Measurements from ENCODE around the gene TARS1.

TARS1 gene

GRCh38 chr5:33440482-33441240 is at the start of gene TARS1:
TARS1 (plus strand) TSS chr5:33440965; CDS start chr5:33441087, 122 bp downstream.
- peak; percentile 98 for DNase-seq

GRCh38 chr5:33398501-33398900 is 42.3 kb upstream of the TARS1 start:
- no peak for DNase-seq

- DNase-seq, result no peak
These were observed 40.1 kb upstream of the TARS1 start for GRCh38 chr5:33400675-33401074.

GRCh38 chr5:33401482-33402390 is 39.0 kb upstream of the TARS1 start:
- no peak for DNase-seq

- no peak for DNase-seq
These were observed 37.6 kb upstream of the TARS1 start for GRCh38 chr5:33403187-33403586.

GRCh38 chr5:33408816-33409215 is 31.9 kb upstream of the TARS1 start:
- DNase-seq, result no peak

- no peak for DNase-seq
These were observed 31.2 kb upstream of the TARS1 start for GRCh38 chr5:33409435-33410170.

GRCh38 chr5:33410221-33410620 is 30.5 kb upstream of the TARS1 start:
- no peak for DNase-seq

- no peak for DNase-seq
These were observed 29.3 kb upstream of the TARS1 start for GRCh38 chr5:33411498-33411897.

GRCh38 chr5:33415811-33416354 is 24.9 kb upstream of the TARS1 start:
- no peak for DNase-seq

- DNase-seq, result no peak
These were observed 23.1 kb upstream of the TARS1 start for GRCh38 chr5:33417632-33418031.

- DNase-seq, result no peak
These were observed 19.8 kb upstream of the TARS1 start for GRCh38 chr5:33420946-33421345.

GRCh38 chr5:33422191-33422590 is 18.6 kb upstream of the TARS1 start:
- no peak for DNase-seq

GRCh38 chr5:33423018-33423630 is 17.6 kb upstream of the TARS1 start:
- DNase-seq, result no peak

- DNase-seq, result no peak
These were observed 15.5 kb upstream of the TARS1 start for GRCh38 chr5:33425314-33425713.

GRCh38 chr5:33430983-33431382 is 9.8 kb upstream of the TARS1 start:
- DNase-seq, result no peak

GRCh38 chr5:33432656-33433055 is 8.1 kb upstream of the TARS1 start:
- DNase-seq, result no peak

GRCh38 chr5:33433303-33434240 is 7.2 kb upstream of the TARS1 start:
- no peak for DNase-seq

- DNase-seq, result peak; percentile 84
These were observed 4.8 kb upstream of the TARS1 start for GRCh38 chr5:33435893-33436490.

- no peak for DNase-seq
These were observed 1.8 kb upstream of the TARS1 start for GRCh38 chr5:33438996-33439395.

GRCh38 chr5:33439905-33440481 is 772 bp upstream of the TARS1 start:
- DNase-seq, result no peak

Measured in activated effector memory CD4-positive, alpha-beta T cell treated with anti-CD3 and anti-CD28 coated beads, Interleukin-2, amount 50 U/mL, for 16 hours (primary cell).